Measurements from ENCODE around the gene ZNF473.

Gene ZNF473

DNA sequence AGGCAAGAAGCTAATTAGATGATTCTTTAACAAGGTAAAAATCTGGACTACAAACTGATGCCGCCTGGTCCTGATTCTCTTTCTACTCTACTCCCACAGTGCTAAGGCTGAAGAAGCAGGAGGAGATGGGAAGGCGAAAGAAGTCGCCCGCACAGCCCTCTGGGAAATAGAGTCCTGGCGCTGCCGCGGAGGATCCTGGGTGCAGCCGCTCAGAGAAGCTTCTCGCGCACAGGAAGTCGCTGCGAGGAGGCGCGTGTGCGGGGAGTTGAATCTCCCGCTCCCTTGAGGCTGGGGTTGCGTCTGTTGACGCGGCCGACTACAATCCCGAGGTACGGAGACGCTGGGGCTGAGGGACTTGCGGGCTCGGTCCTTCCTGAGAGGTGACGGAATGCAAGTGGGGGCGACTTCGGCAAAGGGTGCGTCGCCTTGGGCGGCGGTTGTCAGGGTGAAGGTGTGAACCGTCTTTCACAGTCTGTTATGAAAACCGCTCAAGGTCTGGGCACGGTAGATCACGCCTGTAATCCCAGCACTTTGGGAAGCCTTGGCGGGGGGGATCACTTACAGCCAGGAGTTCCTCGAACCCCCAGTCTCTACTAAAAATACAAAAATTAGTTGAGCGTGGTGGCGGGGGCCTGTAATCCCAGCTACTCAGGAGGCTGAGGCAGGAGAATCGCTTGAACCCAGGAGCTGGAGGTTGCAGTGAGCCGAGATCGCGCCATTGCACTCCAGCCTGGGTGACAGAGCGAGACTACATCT is at the start of gene ZNF473:
TSS of gene ZNF473 (plus strand) at position 212 of the 756 bp plus-strand sequence. CDS start 5,078 bp downstream, outside the sequence.
- DNase-seq (ENCODE audit: low read depth), result peak; percentile 95

DNA sequence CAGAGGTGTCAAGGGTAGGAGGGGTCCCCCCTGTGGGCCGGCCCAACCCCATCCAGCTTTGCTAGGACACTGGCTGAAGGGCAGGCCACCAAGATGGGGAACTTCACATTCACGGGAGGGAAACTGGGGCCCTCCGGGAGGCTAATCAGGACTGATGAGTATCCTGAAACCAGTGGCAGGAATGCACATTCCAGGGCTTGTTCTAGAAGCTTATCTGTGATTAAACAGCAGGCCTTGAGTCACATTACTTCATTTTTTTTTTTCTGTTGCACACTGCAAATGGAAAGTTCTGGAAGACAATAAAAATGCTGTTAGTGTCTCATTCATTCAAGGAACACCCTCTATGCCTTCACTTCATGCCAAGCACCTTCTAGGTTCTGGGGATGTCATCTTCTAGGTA is 49.3 kb upstream of the ZNF473 start:
- DNase-seq (ENCODE audit: low read depth), result no peak

DNA sequence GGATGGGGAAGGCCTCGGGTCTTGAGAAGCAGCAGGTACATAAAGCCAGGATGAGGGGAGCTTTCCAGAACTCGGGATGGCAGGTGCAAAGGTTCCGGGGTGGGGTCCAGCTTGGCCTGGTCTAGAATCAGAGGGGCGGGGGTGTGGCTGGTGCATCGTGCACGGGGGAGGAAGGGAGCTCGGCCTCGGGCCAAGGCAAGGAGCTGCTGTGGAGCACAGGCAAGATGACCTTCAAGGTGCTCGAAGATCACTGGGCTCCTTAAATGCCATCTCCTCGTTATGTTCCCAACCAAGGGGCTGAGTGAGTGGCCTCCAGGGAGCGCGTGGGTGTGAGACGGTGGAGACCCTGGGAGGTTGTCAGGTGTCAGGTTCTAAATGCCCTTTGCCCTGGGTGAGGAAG is 48.7 kb upstream of the ZNF473 start:
- DNase-seq (ENCODE audit: low read depth), result no peak

DNA sequence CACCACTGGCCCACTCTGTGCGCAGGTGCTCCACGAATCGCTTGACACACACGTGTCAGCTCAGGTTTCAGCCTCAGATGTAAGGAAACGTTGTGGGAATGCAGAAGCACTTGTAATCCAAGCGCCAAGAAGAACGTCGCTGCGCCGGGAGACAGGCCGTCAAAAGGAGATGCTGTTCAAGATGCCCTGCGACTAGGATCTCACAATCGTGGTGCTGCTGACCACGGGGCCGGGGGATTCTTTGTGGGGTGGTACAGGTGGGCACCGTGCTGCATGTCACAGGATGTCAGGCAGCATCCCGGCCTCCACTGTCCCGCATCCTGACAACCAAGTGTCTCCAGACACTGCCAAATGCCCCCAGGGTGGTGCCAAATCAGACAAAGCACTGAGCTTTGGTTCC is 47.9 kb upstream of the ZNF473 start:
- DNase-seq (ENCODE audit: low read depth), result no peak

DNA sequence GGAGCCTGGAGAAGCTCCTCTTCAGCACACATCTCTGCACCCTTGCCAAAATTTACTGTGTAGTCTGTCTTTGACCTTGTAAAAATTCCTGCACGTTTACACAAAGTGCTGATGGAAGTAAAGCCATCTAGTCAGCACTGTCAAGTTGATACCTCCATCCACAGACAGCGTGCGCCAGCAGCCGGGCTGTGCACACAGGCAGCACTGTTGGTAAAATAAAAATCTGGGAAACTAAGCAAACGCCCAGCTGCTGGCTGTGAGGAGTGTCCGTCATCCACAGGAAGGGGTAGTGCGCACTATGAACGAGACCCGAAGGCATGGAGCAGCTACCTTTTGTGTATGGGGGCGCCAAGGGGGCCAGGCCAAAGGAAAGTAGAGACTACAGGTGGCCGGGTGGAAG is 47.5 kb upstream of the ZNF473 start:
- no peak for DNase-seq (ENCODE audit: low read depth)

DNA sequence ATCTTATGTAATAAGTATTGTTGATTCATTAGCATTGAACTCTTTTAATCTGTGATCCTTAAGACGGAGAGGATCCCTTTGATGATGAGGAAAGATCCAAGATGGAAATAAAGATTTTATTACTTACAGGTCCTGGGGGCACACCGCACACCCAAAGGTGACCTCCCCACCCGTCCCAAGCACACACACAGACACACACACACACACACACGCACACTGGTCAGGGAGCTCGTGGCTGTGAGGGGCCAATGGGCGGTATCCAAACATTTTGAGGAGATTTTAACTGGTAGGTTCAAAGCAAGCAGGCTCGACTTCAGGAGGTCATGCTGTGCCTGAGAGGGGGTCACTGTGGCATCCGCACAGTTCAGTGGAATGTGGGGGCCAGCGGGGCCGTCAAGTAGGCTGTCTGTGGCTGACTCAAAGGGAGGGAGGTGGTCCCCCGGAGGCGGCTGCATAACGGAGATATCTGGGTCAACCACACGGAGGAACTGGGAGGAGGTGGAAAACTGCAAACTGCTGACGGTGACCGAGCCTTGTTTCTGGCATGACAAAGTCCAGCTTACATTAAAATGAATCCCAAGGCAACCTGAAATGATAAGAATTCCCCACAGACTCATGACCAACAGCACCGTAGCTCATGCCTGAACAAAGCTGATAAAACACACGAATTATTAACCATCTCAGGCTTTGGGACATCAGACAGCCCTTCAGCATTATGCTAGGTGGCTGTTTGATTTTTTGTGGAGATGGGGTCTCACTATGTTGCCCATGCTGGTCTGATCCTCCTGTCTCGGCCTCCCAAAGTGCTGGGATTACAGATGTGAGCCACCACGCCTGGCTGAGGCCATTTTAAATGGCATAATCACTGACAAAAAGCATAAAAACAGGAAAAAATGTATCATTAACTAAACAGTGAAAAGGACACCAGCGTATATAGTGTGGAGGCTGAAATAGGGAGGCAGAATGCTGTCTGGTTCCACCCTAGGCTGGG is 43.9 kb upstream of the ZNF473 start:
- no peak for DNase-seq (ENCODE audit: low read depth)

DNA sequence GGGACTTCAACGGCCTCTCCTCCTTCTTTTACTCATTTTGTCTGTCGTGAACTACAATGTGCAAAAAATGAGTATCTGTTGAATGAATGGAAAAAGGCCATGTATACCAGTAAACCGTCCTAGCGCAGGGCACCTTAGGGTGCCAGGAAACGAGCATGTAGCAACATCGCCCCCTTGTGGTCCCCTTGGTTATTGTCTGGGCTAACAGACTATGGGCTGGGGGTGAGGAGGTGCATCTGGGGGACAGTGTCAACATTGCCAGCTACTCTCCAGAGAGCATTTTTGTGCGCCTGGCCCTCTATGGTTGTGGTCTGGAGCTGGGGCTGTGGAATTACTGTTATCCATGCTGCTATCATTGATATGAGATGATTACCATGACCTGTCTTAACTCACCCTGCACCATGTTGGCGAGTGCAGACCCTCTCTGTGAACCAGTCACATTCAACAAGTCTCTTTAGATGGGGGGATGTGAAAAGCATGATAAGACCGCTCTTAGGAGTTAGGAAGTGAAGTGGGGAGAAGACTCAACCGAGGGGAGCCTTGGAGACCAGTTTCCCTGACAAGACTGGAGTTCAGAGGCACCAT is 42.1 kb upstream of the ZNF473 start:
- DNase-seq (ENCODE audit: low read depth), result peak; percentile 67

DNA sequence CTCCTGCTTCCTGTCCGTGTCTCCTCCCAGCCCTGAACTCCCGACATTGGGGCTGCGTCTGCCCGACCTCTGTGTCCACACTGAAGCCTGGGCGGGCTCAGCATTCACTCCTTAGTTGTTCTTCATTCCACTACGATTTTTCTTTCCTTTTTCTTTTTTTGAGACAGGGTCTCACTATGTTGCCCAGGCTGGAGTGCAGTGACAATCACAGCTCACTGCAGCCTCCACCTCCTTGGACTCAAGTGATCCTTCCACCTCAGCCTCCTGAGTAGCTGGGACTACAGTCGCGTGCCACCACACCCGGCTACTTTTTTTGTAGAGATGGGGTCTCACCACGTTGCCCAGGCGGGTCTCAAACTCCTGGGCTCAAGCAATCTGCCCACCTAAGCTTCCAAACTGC is 41.3 kb upstream of the ZNF473 start:
- DNase-seq (ENCODE audit: low read depth), result no peak

DNA sequence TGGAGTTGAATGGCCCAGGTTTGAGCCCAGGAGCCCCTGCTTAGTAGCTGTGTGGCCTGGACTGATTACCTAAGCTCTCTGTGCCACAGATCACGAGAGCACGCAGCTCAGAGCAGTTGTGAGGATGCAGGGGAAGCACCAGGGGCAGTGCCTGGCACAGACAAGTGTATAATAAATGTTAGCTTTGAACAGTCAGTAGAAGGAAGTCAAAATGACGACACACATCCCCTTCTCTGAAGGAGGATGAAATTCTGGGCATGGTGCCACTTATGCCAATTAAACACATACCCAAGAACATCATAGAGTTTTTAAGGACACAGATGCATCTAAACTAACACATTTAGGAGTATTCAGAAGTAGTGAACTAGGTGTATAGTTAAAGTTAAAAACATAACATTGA is 39.9 kb upstream of the ZNF473 start:
- DNase-seq (ENCODE audit: low read depth), result no peak

DNA sequence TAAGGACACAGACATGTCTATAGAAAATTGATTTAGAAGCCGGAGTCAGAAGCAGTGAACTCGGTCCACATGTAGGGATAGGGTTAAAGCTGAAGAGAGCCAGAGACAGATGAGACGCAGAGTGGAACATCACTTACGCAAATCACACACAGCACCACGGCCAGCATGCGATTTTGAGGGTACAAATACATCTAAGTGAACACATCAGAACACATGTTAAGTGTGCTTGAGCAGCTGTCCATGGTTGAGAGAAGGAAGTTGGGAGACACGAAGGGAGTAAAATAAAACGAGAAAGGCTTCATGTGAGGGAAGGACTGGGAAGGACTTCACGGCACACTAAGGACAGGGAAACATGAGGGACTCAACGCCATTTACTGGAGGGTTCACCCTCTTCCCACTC is 39.5 kb upstream of the ZNF473 start:
- no peak for DNase-seq (ENCODE audit: low read depth)

DNA sequence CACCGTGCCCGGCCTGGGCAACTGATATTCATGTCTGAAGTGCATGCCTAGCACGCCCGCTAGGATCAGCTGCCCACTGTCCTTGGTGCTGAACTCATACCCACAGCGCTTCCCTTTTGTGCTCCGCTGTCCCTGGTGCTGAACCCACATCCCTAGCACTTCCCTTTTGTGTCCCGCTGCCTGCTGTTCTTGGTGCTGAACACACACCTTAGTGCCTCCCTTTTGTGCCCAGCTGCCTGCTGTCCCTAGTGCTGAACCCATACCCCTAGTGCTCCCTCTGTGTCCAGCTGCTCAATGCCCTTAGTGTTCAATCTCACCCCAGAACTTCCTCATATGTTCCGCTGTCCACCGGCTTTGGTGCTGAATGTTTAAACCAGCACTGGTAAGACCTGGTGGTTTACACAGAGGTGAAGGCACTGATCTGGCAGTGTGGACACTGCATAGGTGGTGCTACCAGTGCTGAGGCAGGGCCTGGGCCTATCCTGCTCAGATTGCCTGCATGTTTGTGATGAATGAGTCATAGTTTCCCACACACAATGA is 38.6 kb upstream of the ZNF473 start:
- peak; percentile 91 for DNase-seq (ENCODE audit: low read depth)

DNA sequence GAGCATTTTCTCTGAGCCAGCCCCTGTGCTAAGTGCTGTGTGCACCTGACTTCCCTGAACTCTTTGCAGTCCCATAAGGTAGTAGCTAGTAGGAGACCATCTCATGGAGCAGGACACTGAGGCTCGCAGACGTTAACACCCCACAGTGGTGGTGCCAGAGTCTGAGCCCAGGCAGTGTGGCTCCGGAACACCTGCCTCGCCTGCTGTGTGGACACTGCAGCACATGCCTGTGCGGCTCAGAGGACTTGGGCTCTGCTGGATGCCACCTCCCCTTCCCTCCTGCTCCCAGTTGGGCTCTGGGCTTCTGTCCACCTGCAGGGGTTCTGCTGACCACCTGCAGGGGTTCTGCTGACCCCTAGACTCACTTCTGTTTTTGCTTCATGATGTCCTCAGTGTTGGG is 37.8 kb upstream of the ZNF473 start:
- no peak for DNase-seq (ENCODE audit: low read depth)

DNA sequence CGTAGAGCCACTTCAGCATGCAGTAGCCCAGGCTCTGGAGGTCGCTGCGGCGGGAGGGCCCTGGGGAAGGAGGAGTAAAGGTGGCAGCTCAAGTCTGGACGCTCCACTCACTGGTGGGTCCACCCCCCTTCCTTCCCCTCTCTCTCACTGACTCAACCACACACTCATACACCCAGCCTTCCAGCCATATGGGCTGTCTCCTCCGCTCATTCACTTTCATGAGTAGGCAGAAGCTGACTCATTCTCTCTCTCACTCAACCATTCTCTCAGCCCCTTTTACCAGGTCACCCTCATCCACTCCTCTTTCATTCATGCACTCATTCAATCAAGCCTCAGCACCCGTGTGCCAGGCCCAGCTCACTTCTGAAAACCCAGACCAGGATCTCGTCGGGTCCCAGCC is 37.4 kb upstream of the ZNF473 start:
- peak; percentile 90 for DNase-seq (ENCODE audit: low read depth)

DNA sequence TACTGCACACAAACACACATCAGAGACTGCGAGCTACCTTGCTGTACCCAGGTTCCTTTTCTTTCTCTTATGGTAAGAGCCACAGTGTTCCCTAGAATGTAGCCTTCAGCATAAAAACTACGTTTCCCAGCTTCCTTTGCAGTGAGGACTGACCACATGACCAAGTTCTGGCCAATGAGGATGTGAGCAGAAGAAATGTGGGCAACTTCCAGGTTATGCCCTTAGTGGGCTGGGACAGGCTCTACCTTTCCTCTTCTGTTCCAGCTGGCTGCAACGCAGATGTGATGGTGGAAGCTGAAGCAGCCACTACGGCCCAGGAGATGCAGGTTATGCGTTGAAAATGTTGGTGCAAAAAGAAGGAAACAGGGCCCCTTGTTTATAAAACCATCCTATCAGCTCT is 28.1 kb upstream of the ZNF473 start:
- DNase-seq (ENCODE audit: low read depth), result peak; percentile 52

DNA sequence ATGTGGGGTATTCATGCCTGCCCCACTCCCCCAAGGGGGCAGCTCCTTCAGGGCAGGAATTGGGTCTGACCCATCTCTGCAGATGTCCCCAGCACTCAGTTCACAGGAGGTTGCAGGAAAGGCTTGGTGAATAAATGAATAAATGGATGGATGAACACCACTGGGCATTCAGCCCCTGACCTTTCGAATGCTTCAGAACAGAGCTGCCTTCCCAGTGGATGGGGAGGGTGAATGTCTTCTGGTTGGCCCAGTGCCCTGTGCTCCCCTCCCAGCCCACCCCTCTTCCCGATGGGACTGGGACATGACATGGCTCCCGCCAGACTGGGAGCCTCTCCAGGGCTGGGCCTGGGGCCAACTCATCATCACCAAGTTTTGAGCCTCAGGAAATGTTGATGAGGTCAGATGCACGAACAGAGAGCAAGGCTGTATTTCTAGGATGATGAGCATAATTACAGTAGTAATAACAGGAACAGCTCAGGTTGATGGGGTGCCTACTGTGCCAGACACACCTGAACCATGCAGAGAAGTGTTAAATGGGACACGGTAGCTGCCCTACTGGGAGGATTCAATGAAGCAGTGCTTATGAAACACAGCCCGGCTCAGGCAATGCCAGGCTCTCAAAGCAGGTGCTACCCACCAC is 26.3 kb upstream of the ZNF473 start:
- no peak for DNase-seq (ENCODE audit: low read depth)

DNA sequence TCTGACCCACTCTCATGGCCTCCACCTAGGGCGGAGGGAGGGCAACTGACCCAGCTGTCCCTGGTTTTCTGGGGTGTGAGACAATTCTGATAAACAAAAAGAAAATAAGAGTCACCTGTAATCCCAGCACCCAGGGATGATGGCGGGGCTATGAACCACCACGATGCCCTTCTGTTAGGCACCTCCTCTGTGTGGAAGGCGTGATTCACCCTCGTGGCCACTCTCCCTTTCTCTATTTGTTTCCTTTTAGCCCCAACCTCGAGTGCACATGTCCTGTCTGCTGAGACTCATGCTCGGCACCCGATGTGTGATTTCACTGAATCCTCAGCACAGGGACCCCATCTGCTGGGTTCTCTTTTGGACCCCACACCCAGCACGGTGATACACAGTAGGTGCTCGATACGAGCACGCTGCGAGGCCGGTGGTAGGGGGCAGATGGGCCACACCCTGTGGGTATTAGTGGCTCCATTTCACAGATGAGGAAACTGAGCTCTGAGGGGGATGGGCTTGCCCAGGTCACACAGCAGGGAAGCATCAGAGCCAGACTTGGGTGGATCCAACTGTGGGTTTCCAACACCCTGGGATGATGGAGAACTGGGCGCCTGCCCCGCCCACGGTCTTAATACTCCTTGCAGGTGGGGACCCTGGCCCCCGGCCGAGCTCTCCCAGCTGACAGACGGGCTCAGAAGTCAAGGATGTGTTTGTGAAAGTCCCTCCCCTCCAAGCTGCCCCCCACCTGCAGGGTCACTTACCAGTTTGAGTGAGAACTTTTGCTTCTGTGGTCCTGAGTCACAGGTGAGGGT is 25.6 kb upstream of the ZNF473 start:
- no peak for DNase-seq (ENCODE audit: low read depth)

DNA sequence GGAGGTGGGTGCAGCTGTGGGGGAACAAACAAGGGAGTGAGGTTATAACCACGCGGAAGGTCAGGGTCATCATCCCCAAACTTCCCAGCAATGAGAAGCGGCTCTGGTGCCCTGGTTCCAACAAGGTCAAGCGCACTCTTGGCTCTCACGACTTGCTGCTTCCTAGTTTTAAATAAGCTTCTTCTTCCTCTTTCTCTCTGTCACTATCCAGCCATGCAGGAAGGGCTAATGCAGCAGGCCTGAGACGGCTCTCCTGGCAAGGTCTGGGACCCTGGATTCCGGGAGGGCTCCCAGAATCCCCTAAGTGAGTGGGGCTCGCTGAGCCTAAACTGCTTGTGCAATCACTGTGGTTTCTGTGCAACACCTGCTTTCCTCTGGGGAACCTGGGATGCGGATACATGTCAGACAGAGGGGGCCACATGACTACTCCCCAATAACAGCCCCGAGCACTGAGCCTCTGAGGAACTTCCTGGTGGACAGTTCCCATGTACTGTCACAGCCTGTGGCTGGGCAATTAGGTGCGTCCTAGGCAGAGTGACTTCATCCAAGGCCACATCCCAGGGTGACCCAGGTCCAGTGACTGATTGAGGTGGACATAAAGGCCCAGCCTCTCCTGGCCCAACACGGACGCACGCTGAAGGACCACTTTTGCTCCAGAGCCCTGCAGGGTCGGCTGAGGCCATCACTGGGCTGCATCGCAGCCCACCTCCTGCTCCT is 24.8 kb upstream of the ZNF473 start:
- DNase-seq (ENCODE audit: low read depth), result no peak

DNA sequence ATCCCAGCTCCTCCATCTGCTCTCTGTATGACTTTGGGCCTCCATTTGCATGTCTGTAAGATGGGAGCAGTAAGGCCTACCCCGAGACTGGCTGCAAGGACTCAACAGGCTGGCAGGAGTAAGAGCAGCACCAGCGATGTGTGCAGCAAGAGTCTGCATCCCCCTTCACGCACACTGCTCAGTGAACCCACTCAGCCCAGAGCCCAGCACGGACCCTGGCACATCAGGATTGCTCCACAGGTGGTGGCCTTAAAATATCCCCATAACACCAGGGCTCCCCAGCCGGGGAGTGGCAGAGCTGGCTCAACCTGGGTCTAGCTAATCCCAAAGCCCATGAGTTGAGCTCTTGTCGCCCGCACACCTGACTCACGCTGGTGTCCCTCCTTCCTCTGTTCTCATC is 24.0 kb upstream of the ZNF473 start:
- no peak for DNase-seq (ENCODE audit: low read depth)

DNA sequence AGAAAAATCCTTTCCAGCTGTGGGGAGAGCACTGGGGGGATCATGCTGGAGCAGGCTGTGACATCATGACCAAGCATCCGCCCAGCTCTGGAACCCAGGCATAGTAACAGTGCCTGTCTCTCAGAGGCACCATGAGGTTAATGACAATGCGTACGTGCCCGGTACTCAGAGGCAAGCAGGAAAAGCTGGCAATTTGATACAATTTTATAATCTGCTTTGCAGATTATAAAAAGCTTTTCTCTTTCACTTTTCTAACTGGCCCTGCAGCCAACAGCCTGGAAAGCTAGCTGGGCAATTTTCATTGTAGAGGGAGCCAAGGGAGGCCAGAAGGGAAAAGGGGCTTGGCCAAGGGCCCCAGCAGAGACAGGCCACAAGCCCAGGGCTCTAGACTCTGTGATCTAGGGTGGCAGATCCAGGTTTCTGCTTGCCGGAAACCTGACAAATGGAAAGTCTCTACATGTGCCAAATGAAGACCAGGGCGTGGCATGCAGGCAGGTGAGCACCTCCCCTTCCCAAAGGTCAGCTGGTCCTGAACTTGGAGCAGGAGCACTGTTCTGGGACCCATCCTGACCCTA is 23.3 kb upstream of the ZNF473 start:
- no peak for DNase-seq (ENCODE audit: low read depth)

DNA sequence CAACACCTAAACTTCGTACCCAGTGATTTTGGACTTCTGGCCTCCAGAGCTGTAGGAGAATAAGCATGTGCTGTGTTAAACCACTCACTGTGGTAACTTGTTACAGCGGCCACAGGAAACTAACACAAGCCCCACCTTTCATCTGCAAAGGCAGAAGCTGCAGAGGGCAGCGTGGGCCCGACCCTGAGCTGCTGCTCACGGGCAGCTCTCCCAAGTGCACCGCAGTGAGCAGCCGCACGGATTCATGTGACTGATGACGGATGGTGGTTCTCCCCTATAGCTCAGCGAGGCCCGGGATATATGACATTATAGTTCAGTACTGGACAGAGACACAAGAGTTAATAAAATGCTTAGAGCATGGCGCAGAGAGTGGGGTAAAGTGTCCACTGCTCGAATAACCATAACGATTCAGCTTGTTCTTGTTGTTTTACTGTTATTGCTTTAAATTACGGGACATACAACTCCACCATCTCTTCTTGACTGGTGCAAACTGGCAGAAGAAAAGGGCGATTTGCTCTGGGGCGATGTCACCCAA is 22.5 kb upstream of the ZNF473 start:
- no peak for DNase-seq (ENCODE audit: low read depth)
